C4-2B (cell line): ENCODE data around the gene SORCS2.

ENCODE experiments used
- H3K27ac ChIP-seq: fragments of 450-650 bp; 2 replicates; pipeline ENCODE4 v1.5.1; 2017
- ZFX ChIP-seq: fragments of 450-650 bp; IDR thresholded peaks from 2 replicates; pipeline ENCODE4 v1.6.1; 2017
- TF ChIP-seq, protein P1 (sequence below): fragments of 450-650 bp; conservative IDR thresholded peaks from 2 replicates; pipeline ENCODE4 v1.5.1; 2017; ENCODE audit warnings: mild to moderate bottlenecking

Gene SORCS2

DNA sequence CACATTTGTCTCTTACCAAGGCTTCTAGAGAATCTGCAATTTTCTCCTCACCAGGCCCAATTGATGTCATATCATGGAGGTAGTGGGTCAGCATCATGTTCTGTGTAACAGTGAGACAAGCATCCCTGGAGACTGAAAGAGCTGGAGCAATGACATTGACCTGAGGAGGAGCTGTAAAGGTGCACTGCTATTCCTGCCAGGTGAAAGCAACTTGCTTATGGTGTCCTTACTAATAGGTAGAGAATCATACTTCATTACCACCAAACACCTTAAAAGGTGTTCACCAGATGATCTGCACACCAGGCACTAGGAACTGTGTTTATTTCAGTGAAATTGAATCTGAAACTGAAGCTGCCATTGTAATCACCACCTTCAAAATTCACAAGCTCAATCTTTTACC, 558.6 kb downstream of the SORCS2 start:
- no peak overlapping the region for H3K27ac ChIP-seq
- no peak for TF ChIP-seq ZFX
- TF ChIP-seq, protein P1, sequence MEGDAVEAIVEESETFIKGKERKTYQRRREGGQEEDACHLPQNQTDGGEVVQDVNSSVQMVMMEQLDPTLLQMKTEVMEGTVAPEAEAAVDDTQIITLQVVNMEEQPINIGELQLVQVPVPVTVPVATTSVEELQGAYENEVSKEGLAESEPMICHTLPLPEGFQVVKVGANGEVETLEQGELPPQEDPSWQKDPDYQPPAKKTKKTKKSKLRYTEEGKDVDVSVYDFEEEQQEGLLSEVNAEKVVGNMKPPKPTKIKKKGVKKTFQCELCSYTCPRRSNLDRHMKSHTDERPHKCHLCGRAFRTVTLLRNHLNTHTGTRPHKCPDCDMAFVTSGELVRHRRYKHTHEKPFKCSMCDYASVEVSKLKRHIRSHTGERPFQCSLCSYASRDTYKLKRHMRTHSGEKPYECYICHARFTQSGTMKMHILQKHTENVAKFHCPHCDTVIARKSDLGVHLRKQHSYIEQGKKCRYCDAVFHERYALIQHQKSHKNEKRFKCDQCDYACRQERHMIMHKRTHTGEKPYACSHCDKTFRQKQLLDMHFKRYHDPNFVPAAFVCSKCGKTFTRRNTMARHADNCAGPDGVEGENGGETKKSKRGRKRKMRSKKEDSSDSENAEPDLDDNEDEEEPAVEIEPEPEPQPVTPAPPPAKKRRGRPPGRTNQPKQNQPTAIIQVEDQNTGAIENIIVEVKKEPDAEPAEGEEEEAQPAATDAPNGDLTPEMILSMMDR, result no peak

DNA sequence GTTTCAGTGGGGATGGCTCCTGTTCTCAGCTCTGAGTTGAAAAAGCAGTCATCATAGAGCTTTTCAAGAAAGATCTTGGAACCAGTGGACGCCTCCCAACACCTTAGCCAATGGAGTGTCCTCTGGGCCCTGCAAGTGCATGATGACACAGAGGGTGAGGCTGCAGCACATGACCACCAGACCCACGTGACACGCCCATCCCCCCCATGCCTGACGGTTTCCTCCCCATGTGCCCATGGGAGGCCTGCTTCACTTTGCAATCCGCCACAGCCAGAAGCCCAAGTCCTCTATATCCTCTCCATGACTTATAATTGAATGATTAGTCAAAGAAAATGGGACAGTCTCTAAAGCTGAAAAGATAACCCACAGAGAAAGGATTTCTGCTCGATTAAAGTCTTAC, 560.3 kb downstream of the SORCS2 start:
- H3K27ac ChIP-seq, result no peak overlapping the region
- no peak for TF ChIP-seq ZFX
- TF ChIP-seq, protein P1, result no peak

DNA sequence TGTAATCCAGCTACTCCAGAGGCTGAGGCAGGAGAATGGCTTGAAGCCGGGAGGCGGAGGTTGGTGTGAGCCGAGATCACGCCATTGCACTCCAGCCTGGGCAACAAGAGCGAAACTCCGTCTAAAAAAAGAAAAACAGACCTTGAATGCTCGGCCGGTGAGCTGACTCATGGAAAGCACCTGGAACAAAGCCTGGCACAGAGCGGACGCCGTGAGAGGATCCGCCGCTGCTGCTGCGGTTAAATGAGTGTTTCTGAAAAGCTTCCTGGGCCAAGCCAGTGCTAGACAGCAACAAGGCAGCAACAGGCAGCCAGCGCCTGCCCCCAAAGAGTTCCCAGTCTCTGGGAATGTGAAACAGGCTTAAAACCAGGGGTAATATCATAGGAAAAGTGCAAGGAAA, 560.9 kb downstream of the SORCS2 start:
- TF ChIP-seq, protein P1, result no peak
- no peak for TF ChIP-seq ZFX
- no peak overlapping the region for H3K27ac ChIP-seq

DNA sequence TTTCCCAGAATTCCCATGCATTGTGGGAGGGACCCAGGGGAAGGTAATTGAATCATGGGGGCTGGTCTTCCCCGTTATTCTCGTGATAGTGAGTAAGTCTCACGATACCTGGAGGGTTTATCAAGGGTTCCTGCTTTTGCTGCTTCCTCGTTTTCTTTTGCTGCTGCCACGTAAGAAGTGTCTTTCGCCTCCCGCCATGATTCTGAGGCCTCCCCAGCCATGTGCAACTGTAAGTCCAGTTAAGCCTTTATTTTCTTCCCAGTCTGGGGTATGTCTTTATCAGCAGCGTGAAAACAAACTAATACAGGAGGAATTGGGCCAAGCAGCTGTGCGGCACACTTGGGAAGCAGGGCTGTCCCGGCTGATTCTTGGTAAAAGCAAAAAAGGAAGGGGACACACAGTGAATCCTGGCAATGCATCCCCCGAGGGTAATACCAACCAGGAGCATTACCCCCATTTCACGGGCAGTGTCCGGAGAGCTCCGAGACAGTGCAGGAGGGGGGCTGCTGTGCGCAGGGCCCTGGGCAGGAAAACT, 561.7 kb downstream of the SORCS2 start:
- TF ChIP-seq, protein P1, result no peak
- no peak for TF ChIP-seq ZFX
- no peak overlapping the region for H3K27ac ChIP-seq

DNA sequence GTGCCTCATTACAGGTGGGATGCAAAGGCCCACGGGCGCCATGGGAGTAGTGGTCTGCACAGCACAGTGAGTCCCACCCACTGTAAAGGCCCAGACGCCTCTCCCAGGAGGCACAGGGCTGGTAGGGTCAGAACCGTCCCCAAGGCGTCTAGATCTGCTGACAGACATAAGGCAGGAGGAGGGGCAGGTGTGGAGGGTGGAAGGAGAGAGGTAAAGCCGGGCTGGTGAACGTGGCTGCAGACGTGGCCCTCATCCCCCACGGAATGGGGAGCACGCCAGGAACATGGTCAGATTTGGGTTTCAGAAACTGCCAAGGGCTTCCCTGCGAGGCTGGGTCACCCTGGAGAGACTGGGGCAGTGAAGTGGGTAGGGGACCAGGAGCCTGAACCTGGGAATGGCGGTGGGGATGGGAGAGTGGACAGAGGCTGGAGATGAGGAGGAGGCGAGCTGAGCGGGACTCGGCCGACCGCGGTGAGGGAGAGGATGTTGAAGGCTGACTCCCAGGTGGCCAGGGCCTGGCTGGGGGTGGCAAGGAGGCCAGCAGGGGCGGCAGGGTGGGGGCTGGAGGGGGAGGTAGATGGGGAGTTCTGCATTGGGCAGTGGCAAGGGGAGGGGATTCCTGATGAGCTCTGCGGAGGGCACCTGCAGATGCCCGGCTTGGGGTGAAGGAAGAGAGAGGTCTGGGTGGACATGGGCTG, 562.4 kb downstream of the SORCS2 start:
- no peak for TF ChIP-seq ZFX
- TF ChIP-seq, protein P1, result no peak
- no peak overlapping the region for H3K27ac ChIP-seq

DNA sequence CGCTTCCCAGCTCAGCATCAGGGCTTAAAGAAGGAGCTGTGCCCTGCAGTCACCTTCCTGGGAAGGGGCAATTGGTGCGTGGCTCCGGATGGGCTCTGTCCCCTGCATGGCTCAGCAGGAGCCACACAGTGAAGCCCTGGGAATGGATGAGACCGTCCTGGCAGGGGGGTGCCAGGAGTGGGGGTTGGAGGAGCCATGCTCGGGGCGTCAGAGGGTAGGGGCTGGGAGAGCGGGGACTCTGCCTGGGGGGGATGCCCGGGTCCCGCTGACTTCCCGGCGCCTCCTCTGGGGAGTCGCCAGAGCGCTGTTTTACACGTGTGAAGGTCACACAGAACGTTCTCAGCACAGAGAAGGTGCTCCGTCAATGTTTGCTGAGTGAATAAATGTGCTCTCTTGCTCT, 563.2 kb downstream of the SORCS2 start:
- no peak for TF ChIP-seq ZFX
- TF ChIP-seq, protein P1, result no peak
- no peak overlapping the region for H3K27ac ChIP-seq

DNA sequence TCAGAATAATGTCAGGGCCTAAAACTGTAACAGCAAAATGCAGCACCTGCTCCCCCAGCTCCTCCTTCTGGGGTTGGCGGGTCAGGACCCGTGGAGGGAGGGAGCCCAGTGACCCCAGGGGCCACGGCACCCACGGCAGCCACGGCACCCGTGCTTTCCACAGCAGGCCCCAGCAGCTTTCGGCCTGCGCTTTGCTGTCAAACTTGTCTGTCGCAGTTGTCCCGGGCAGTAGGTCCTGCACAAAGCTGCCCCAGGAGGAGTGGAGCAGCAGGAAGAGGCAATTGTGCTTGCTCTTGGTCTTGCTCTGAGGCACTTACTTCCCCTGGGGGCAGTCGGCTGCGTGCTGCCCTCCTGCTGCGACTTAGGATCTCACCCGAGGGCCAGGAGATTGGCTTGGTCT, 563.7 kb downstream of the SORCS2 start:
- no peak for TF ChIP-seq ZFX
- TF ChIP-seq, protein P1, result no peak
- no peak overlapping the region for H3K27ac ChIP-seq
